ENCODE measurements around the gene GPR78.

The GPR78 gene

DNA sequence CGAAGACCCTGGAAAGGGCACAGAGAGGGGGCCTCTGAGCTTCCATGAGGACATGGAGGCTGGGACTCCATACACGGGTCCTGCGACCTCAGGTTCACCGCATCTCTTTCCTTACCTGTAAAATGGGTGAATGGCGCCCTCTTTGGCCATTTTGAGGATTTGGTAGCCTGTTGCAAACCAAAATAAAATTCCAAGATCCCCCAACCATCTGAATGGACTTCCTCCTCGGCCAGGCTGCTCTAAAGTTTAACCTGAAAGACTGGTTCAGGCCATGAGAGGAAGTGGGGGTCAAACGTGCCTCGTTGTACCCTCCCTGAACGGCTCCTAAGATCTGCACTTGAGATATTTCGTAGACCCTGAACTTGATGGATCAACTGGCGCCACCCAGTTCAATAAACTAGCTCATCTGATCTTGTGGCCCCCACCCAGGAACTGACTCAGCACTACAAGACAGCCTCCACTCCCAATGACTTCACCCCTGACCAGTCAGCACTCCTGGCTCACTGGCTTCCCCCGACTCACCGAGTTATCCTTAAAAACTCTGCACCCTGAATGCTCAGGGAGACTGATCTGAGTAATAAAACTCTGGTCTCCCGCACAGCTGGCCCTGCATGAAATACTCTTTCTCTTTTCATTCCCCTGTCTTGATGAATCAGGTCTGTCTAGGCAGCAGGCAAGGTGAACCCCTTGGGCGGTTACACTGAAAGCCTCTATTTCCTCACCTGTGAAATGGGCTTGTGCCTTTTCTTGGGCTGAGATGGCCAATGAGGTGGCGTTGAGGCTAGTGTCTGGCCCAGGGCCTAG lies 32.9 kb upstream of the GPR78 start:
- DNase-seq = no peak

- no peak for DNase-seq
Measured at GRCh38 chr4:8547912-8548730, 32.1 kb upstream of the GPR78 start.

DNA sequence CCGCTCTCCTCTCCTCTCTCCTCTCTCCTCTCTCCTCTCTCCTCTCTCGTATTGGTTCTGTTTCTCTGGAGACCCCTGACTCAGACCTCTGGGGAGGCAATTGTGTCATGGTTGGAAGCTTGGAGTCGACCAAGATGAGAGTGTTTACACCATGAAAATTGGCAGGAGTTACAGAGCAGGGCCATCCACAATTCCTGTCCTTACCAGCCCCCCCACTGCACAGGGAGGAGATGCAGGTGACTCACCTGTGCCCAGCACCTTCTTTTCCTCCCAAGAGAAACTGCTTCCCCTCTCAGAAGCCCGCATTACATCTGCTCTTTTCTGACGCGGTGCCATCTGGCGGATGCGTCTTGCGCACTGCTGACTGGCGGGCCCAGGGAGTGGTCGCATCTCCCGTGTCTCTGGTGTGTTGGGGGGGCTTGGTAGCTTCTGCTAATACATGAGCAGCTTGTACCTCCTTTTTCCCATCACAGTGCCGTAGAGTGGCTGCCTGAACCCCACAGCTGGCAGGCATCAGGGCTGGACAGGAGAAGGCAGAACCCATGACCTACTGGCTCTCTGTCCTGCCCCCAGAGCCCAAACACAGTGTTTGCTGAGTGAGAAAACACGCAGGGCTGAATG lies 31.4 kb upstream of the GPR78 start:
- no peak for DNase-seq

GRCh38 chr4:8549352-8549931 lies 30.8 kb upstream of the GPR78 start:
- DNase-seq = no peak

- DNase-seq = no peak
Measured at GRCh38 chr4:8550691-8551090, 29.5 kb upstream of the GPR78 start.

- no peak for DNase-seq
Measured at GRCh38 chr4:8552024-8552423, 28.2 kb upstream of the GPR78 start.

GRCh38 chr4:8552581-8553205 lies 27.5 kb upstream of the GPR78 start:
- no peak for DNase-seq

DNA sequence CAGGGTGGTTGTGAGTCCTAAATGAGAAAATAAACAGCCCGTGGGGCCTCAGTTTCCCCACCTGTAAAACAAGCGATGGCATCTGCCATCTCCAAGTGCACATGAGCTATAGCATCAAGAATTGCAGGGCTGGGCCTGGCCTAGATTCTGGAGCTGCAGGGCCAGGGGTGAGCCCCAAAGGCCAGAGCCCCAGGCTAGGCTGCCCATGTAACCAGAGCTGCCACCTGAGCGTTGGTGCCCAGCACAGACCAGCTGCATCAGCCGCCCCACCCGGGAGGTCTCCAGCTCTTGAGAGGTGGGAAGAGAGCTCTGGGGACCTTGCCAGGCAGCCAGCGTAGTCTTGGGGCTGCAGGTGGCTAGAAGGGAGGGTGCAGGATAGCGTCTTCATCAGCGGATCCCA lies 27.0 kb upstream of the GPR78 start:
- no peak for DNase-seq

DNA sequence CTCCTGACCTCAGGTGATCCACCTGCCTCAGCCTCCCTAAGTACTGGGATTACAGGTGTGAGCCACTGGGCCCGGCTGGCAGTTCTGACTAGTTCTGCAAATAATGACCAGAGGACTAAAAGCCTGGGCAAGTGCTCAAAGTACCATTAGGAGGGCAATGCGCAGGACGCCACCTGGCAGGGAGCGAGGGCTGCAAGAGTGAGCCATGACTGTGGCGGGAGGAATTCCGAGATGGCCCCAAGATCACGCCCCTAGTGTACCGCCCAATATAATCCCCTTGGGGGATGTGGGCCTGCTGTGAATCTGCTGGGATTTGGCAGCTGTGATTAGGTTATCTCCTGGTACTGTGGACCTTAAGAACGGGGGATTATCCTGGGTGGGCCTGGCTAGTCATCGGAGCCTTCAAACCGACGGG lies 26.2 kb upstream of the GPR78 start:
- no peak for DNase-seq

- no peak for DNase-seq
Measured at GRCh38 chr4:8554555-8555100, 25.6 kb upstream of the GPR78 start.

GRCh38 chr4:8555716-8556115 lies 24.5 kb upstream of the GPR78 start:
- no peak for DNase-seq

DNA sequence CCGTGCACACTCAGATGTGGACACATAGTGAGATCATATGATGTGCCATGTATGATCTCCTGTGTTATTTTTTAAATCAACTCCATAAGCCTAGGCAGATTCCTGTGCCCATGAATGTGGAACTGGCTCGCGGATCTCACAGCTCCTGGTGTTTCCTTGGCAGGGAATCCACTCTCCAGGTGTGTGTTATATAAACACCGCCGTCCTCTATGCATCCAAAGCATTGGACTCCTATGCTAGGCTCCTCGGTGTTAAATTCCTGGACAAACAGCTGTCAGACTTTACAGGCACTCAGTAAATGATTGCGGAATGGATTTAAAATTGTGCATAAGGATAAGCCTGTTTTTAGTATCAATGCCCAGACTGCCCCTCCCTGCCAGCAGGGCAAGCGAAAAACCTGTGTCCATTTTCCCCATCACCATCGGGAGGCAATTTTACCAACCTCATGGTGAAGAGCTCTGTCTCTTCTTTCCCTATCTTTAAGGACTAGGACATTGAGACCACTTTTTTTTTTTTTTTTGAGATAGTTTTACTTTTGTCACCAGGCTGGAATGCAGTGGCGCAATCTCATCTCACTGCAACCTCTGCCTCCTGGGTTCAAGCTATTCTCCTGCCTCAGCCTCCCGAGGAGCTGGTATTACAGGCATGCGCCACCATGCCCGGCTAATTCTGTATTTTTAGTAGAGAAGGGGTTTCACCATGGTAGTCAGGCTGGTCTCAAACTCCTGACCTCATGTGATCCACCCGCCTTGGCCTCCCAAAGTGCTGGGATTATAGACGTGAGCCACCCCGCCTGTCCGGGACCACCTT lies 23.6 kb upstream of the GPR78 start:
- DNase-seq = no peak

GRCh38 chr4:8557151-8558076 lies 22.8 kb upstream of the GPR78 start:
- no peak for DNase-seq

- no peak for DNase-seq
Measured at GRCh38 chr4:8558080-8558960, 21.9 kb upstream of the GPR78 start.

DNA sequence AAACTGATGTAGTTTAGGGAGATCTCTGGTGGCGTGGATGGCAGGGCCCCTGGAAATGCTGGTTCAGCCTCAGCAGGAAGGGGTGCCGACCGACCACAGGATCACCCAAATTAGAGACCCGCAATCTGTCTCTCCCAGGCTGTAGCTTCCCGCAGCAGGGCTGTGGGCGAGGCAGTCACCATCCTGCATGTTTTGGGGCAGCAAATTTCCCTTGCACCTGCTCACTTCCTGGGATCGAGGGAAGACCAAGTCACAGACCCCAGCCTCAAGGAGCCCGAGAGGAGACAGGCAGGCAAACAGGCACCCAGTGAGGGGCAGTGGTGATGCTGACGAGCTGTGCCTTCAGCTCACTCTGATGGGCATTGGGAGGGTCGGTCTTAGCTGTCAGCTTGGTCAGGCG lies 21.2 kb upstream of the GPR78 start:
- no peak for DNase-seq

GRCh38 chr4:8559524-8560264 lies 20.5 kb upstream of the GPR78 start:
- DNase-seq = no peak

- no peak for DNase-seq
Measured at GRCh38 chr4:8560265-8561047, 19.7 kb upstream of the GPR78 start.

DNA sequence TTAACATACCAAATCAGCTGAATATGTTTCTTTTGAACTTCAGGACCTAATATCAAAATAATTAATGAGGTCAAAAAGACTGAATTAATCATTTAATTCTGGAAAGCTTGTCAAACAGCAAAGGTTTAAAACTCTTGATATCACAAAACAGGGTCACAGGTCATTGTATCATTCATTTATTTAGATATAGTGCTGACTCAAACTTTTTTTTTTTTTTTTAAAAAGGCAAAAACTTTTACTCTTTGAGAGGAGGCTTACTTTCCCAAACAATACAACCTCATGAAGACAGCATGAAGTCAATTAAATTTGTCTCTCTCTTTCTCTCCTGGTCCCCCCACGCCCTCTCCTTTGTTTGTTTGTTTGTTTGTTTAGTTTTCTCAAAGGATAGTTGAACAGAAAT lies 15.6 kb upstream of the GPR78 start:
- no peak for DNase-seq
